CD4-positive, alpha-beta T cell treated with Interferon alpha-2 for 1 hour (primary cell): ENCODE data around the gene FUT2.

Source experiments
- DNase-seq, 2 donors: peaks; one replicate each; pipeline ENCODE4 v3.0.0-alpha.2; 2020 to 2022

Gene FUT2

GRCh38 chr19:48755084-48755641 is 59.4 kb downstream of the FUT2 start, which contains the start of gene FGF21:
FGF21 (plus strand) TSS chr19:48755524; CDS start chr19:48756237, 713 bp downstream.
- DNase-seq: no peak
